Measurements from ENCODE around the gene RPL14. TPM values are rescaled to one million over a fixed set of nuclear protein-coding genes. Genes with fewer than 3 reads are reported as not detected.
A peak's percentile ranks its signal among the peaks of the same experiment; 100 is the strongest.

The RPL14 gene
- total and polyA plus RNA-seq, 8 donors, result 1,295 to 1,922 (median 1,799) TPM

- Histone ChIP-seq H3K27ac (peak overlapping the region; percentile 91 to 93), H3K4me1 (peaks cover 6 to 29% of the 10 kb centered on the region in 2 donors), H3K27me3 (no peaks in the 10 kb centered on the region), H3K36me3 (no peaks in the 10 kb centered on the region), H3K9me3 (no peaks in the 10 kb centered on the region), H3K4me3 (peak overlapping the region; percentile 57 to 66)
- intact Hi-C loops (cut with DNase I), result no loop called here
- ATAC-seq (peak; percentile 32), DNase-seq (no peak)
- TF ChIP-seq CTCF (IDR thresholded peaks at IDR 0.05), result no peak
These were observed 4.6 kb upstream of the RPL14 start for GRCh38 chr3:40452562-40452875.

- Histone ChIP-seq H3K27me3 (no peaks in the 10 kb centered on the region), H3K9me3 (no peaks in the 10 kb centered on the region), H3K4me3 (peak overlapping the region; percentile 57 to 66), H3K27ac (peak overlapping the region; percentile 91 to 93), H3K36me3 (no peaks in the 10 kb centered on the region), H3K4me1 (peaks cover 9 to 33% of the 10 kb centered on the region in 2 donors)
- intact Hi-C loops (cut with DNase I), result no loop called here
- no peak for TF ChIP-seq CTCF (IDR thresholded peaks at IDR 0.05)
- ATAC-seq (peak; percentile 96), DNase-seq (peak; percentile 92 to 99 (median 99))
These were observed 4.0 kb upstream of the RPL14 start for GRCh38 chr3:40452876-40453730.

- peak overlapping the region; percentile 57 to 66 for H3K4me3 ChIP-seq
- H3K36me3 ChIP-seq, result peaks cover 0 to 7% of the 10 kb centered on the region in 2 donors
- peaks cover 13 to 42% of the 10 kb centered on the region in 2 donors for H3K4me1 ChIP-seq
- DNase-seq, result no peak
- ATAC-seq, result no peak
- H3K27ac ChIP-seq, result peak overlapping the region; percentile 91 to 93
- no peaks in the 10 kb centered on the region for H3K27me3 ChIP-seq
- no peaks in the 10 kb centered on the region for H3K9me3 ChIP-seq
- intact Hi-C loops (cut with DNase I), result no loop called here
- TF ChIP-seq CTCF (IDR thresholded peaks at IDR 0.05), result no peak
These were observed 3.2 kb upstream of the RPL14 start for GRCh38 chr3:40453933-40454332.

- DNase-seq, result no peak
- Histone ChIP-seq H3K27me3 (no peaks in the 10 kb centered on the region), H3K4me1 (peaks cover 16 to 54% of the 10 kb centered on the region in 2 donors), H3K36me3 (peaks cover 0 to 21% of the 10 kb centered on the region in 2 donors), H3K9me3 (no peaks in the 10 kb centered on the region), H3K27ac (no peak overlapping the region), H3K4me3 (no peak overlapping the region)
- intact Hi-C loops (cut with DNase I), result no loop called here
- no peak for ATAC-seq
- TF ChIP-seq CTCF (IDR thresholded peaks at IDR 0.05), result no peak
These were observed 1.8 kb upstream of the RPL14 start for GRCh38 chr3:40455328-40455727.

- ATAC-seq, result no peak
- peak overlapping the region; percentile 93 to 95 for H3K4me3 ChIP-seq
- H3K36me3 ChIP-seq, result peaks cover 0 to 32% of the 10 kb centered on the region in 2 donors
- intact Hi-C loops (cut with DNase I), result no loop called here
- peaks cover 16 to 63% of the 10 kb centered on the region in 2 donors for H3K4me1 ChIP-seq
- peak overlapping the region; percentile 82 to 87 for H3K27ac ChIP-seq
- no peak for TF ChIP-seq CTCF (IDR thresholded peaks at IDR 0.05)
- no peak for DNase-seq
- H3K9me3 ChIP-seq, result no peaks in the 10 kb centered on the region
- no peaks in the 10 kb centered on the region for H3K27me3 ChIP-seq
These were observed 730 bp upstream of the RPL14 start for GRCh38 chr3:40456279-40456939.

Measured in left lung (tissue), 10 donors.